ENCODE results near the gene MED13L. TPM values are rescaled to one million over a fixed set of nuclear protein-coding genes. Genes with fewer than 3 reads are reported as not detected.

Gene MED13L
- total RNA-seq, 2 donors from 2014 or later, result 88.9 to 140 TPM

DNA sequence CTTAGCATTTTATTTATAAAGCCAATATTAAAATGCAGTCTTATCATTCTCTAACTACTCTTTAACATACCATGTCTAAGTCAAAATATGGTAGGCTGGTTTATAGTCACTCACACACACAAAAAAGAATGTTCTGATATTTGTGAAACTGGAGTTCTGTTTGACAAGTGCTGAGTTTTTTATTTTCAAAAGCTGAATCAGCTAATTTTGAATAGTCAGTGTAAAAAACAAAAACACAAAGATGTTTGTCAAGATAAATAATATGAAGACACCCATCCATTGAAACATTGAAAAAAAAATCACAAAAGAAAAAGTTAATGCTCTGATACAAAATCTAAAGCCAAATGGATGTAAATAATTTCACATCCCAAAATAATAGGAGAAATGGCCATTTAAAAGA is 231.5 kb downstream of the MED13L start:
- no peak for DNase-seq (ENCODE audit: low spot score)
- Histone ChIP-seq H3K36me3 (no peaks in the 10 kb centered on the region), H3K27me3 (replicated peaks; ENCODE audit: insufficient read depth) (no peaks in the 10 kb centered on the region), H3K9me3 (no peaks in the 10 kb centered on the region), H3K4me3 (no peak overlapping the region), H3K27ac (no peak overlapping the region), H3K4me1 (replicated peaks) (no peaks in the 10 kb centered on the region)
- no peak for TF ChIP-seq POLR2A (IDR thresholded peaks at IDR 0.05)
- no peak for TF ChIP-seq CTCF (IDR thresholded peaks at IDR 0.05)
- no peak for TF ChIP-seq POLR2AphosphoS5 (IDR thresholded peaks at IDR 0.05)
- intact Hi-C loops (cut with DNase I), result no loop called here

DNA sequence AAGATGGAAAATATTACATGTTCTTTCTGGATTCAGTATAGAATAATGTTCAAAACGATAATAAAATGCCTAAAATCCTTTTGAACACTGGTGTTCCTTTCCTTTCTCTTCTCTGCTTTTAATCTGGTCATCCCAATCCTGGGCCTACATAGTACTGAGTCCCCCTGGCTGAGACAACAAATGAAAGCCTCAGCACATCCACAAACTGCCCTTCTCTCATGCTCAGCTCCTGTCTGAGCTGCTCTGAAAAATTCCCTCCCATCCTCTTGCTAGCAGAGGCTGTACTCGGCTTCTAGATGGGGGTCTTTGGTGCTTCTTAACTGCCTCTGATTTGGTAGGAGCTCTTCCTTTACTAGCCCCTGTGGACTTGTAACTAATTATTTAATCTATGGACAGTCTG is 232.3 kb downstream of the MED13L start:
- intact Hi-C loops (cut with DNase I), result no loop called here
- no peak for TF ChIP-seq POLR2AphosphoS5 (IDR thresholded peaks at IDR 0.05)
- no peak for TF ChIP-seq CTCF (IDR thresholded peaks at IDR 0.05)
- no peak for TF ChIP-seq POLR2A (IDR thresholded peaks at IDR 0.05)
- Histone ChIP-seq H3K4me1 (replicated peaks) (no peaks in the 10 kb centered on the region), H3K9me3 (no peaks in the 10 kb centered on the region), H3K27me3 (replicated peaks; ENCODE audit: insufficient read depth) (no peaks in the 10 kb centered on the region), H3K4me3 (no peak overlapping the region), H3K36me3 (no peaks in the 10 kb centered on the region), H3K27ac (no peak overlapping the region)
- 93% methylated on average over 2 of the region's 2 CpGs for WGBS
- no peak for DNase-seq (ENCODE audit: low spot score)

- no peaks in the 10 kb centered on the region for H3K4me1 ChIP-seq (replicated peaks)
- no peak for DNase-seq (ENCODE audit: low spot score)
Measured at GRCh38 chr12:116043659-116044535, 233.6 kb downstream of the MED13L start.

DNA sequence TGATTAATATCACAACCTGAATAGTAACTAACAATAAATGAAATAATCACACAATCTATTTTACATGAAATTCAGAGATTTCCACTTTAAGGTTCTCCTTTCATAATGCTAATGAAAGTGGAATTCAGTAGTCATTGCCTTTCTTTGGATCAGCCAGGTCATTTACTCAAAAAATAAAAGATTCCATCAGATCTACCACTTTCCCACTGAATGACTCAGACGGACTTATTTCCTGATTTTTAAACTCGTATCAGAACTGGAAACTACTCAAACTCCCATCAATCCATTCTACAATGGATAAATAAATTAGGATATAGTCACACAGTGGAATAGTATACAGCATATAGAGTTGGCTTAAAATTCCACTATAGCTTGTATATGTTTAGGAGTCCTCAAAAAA is 237.1 kb downstream of the MED13L start:
- Histone ChIP-seq H3K4me3 (no peak overlapping the region), H3K27ac (no peak overlapping the region), H3K4me1 (replicated peaks) (no peaks in the 10 kb centered on the region), H3K36me3 (no peaks in the 10 kb centered on the region), H3K9me3 (no peaks in the 10 kb centered on the region), H3K27me3 (replicated peaks; ENCODE audit: insufficient read depth) (no peaks in the 10 kb centered on the region)
- intact Hi-C loops (cut with DNase I), result no loop called here
- no peak for DNase-seq (ENCODE audit: low spot score)
- 87% methylated on average over 2 of the region's 2 CpGs for WGBS
- no peak for TF ChIP-seq POLR2A (IDR thresholded peaks at IDR 0.05)
- TF ChIP-seq CTCF (IDR thresholded peaks at IDR 0.05), result no peak
- TF ChIP-seq POLR2AphosphoS5 (IDR thresholded peaks at IDR 0.05), result no peak

More at GRCh38 chr12:116043659-116044535, 233.6 kb downstream of the MED13L start:
- Histone ChIP-seq H3K27me3 (replicated peaks; ENCODE audit: insufficient read depth) (no peaks in the 10 kb centered on the region), H3K4me3 (no peak overlapping the region), H3K27ac (no peak overlapping the region), H3K9me3 (no peaks in the 10 kb centered on the region), H3K36me3 (no peaks in the 10 kb centered on the region)
- WGBS, result 41% methylated on average over 5 of the region's 5 CpGs
- TF ChIP-seq POLR2AphosphoS5 (IDR thresholded peaks at IDR 0.05) (peak; percentile 29), POLR2A (IDR thresholded peaks at IDR 0.05) (no peak)
- intact Hi-C loops (cut with DNase I), result no loop called here

DNA sequence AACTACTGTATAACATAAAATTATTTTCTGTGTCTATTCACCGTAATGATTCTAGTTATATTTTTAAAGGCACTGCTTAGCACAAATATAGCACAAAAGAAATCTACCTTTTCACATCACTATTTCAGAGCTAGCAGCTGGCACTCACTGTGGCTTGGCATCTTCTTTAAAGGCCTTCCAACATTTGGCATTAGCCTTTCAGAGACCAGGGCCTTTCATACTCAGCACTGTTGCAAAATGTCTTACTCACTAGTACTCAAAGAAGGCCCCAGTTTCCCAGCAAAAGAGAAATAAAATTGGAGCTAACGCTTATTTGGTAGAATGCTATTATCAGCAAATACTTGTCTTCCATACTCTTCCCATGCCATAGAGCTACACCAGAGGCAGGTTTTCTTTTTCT is 238.4 kb downstream of the MED13L start:
- H3K4me3 ChIP-seq, result no peak overlapping the region
- no peaks in the 10 kb centered on the region for H3K36me3 ChIP-seq
- TF ChIP-seq POLR2AphosphoS5 (IDR thresholded peaks at IDR 0.05) (no peak), POLR2A (IDR thresholded peaks at IDR 0.05) (no peak)
- no peaks in the 10 kb centered on the region for H3K9me3 ChIP-seq
- WGBS, result 88% methylated on average over 2 of the region's 2 CpGs
- intact Hi-C loops (cut with DNase I), result no loop called here
- H3K27ac ChIP-seq, result no peak overlapping the region
- no peaks in the 10 kb centered on the region for H3K27me3 ChIP-seq (replicated peaks; ENCODE audit: insufficient read depth)
- H3K4me1 ChIP-seq (replicated peaks), result no peaks in the 10 kb centered on the region
- DNase-seq (ENCODE audit: low spot score), result no peak
